ENCODE measurements around the gene CARS2. TPM values are rescaled to one million over a fixed set of nuclear protein-coding genes. Genes with fewer than 3 reads are reported as not detected.

The CARS2 gene
- total and polyA plus RNA-seq, 2 donors (not counting 3 experiments of a cell fraction or from before 2014, with no cell fraction given): 42.0 to 51.2 TPM

GRCh38 chr13:110716247-110716515 lies 10.3 kb upstream of the CARS2 start:
- FAIRE-seq (peak; percentile 73), DNase-seq (ENCODE audit: low read depth, low spot score) (peak; percentile 33)
- POLR2A ChIA-PET: interaction anchor here (1.1 to 1.3 kb wide), 3 partner anchors 17 to 199 kb away, joined by 3 to 7 read pairs (median 4); no protein-coding TSS in a partner anchor
- CTCF ChIA-PET: interaction anchor here (0.7 to 2.3 kb wide), 6 partner anchors 12 to 104 kb away, joined by 3 to 9 read pairs (median 3); no protein-coding TSS in a partner anchor
- Histone ChIP-seq H4K20me1 (replicated peaks; ENCODE audit: control insufficient read depth, extremely low read depth, insufficient read depth, low read length) (peaks cover 2% of the 10 kb centered on the region), H3K4me2 (ENCODE audit: insufficient read depth, low read length) (peak overlapping the region; percentile 97), H3K9ac (replicated peaks; ENCODE audit: extremely low read depth, insufficient read depth, low read length) (peak overlapping the region; percentile 90), H3K79me2 (ENCODE audit: control insufficient read depth, insufficient read depth, low read length) (peaks cover 56% of the 10 kb centered on the region), H3K27ac (ENCODE audit: insufficient read depth, low read depth, low read length) (peak overlapping the region; percentile 45), H3K9me1 (replicated peaks; ENCODE audit: control insufficient read depth, extremely low read depth, insufficient read depth, low read length) (no peaks in the 10 kb centered on the region), H3K4me3 (replicated peaks in 1 of 3; ENCODE audit: insufficient read depth in 1 of 3, low read depth in 1 of 3, low read length in 3 of 3) (peak overlapping the region; percentile 65 to 89 (median 84)), H3K27me3 (ENCODE audit: control insufficient read depth in 2 of 2, insufficient read depth in 2 of 2, low read length in 2 of 2) (no peaks in the 10 kb centered on the region), H3K9me3 (replicated peaks; ENCODE audit: control insufficient read depth, insufficient read depth, low read length) (no peaks in the 10 kb centered on the region), H3K4me1 (ENCODE audit: control insufficient read depth, extremely low read depth, insufficient read depth, low read length) (peaks cover 18% of the 10 kb centered on the region), H3K36me3 (ENCODE audit: control insufficient read depth in 2 of 2, extremely low read depth in 1 of 2, insufficient read depth in 2 of 2, low read length in 2 of 2) (peaks cover 0 to 3% of the 10 kb centered on the region in 2 experiments), H2AFZ (ENCODE audit: low read depth, low read length) (peak overlapping the region; percentile 45)
- intact Hi-C loops (cut with micrococcal nuclease): loop anchor here (10.0 kb wide), 2 partner anchors 371 to 459 kb away; no protein-coding TSS in a partner anchor
- TF ChIP-seq POLR2A (IDR thresholded peaks at IDR 0.05; ENCODE audit: low read depth, low read length) (no peak), GATA2 (IDR thresholded peaks at IDR 0.05; ENCODE audit: insufficient read depth, insufficient read length, low read depth, low read length) (no peak), JUN (IDR thresholded peaks at IDR 0.05; ENCODE audit: borderline replicate concordance, insufficient read depth, insufficient read length, low read depth) (no peak), FOS (IDR thresholded peaks at IDR 0.05; ENCODE audit: borderline replicate concordance, insufficient read depth, low read length) (no peak), MYC (IDR thresholded peaks at IDR 0.05; ENCODE audit: low read depth, low read length) (no peak), MAX (IDR thresholded peaks at IDR 0.05; ENCODE audit: insufficient read depth, insufficient read length) (no peak), CTCF (IDR thresholded peaks at IDR 0.05; ENCODE audit: extremely low read depth in 1 of 2, insufficient read depth in 1 of 2, low read depth in 1 of 2, low read length in 2 of 2) (no peak), EZH2 (IDR thresholded peaks at IDR 0.05; ENCODE audit: borderline replicate concordance, low read depth, low read length, severe bottlenecking) (no peak)
- no TSS peak for BruUV-seq (replicated peaks)
- dilution Hi-C loops (cut with MboI; ENCODE audit: extremely low pct_ligation_motif_present, low sequenced_read_pairs): no loop called here
